NCI-H460 (cell line): ENCODE measurements around the gene CCBE1. TPM values are rescaled to one million over a fixed set of nuclear protein-coding genes. Genes with fewer than 3 reads are reported as not detected.

Source experiments
- DNase-seq: peaks from one replicate; pipeline ENCODE4 v3.0.0-alpha.2; 2016; ENCODE audit warnings: low read depth; ENCODE audit errors: extremely low read depth
- total RNA-seq: library from RNA; depleted of rRNA; stranded (reverse); fragments of >200 nt; shearing (Covaris generic); gene quantifications from 2 replicates; pipeline ENCODE4 v1.2.3, GENCODE V29; 2014

Gene CCBE1
- total RNA-seq, 1 experiment from 2014 or later: not detected

DNA sequence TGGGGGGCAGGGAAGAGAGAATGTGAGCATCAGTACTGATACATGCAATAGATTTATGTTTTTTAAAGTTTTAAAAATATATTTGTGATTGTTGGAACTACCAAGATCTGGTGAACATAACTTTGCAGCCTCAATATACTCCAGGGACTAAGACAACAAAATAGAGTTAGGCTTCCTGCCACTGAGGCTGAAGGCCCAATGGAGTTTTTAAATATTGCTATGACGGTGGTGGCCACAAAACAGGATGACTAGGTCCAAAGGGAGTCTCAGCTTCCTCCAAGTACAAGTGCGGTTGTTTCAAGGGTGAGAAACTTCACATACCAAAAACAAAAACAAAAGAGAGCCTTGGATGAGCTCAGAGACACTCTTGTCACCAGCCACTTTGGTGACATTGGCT, 72.9 kb downstream of the CCBE1 start:
- DNase-seq: no peak

DNA sequence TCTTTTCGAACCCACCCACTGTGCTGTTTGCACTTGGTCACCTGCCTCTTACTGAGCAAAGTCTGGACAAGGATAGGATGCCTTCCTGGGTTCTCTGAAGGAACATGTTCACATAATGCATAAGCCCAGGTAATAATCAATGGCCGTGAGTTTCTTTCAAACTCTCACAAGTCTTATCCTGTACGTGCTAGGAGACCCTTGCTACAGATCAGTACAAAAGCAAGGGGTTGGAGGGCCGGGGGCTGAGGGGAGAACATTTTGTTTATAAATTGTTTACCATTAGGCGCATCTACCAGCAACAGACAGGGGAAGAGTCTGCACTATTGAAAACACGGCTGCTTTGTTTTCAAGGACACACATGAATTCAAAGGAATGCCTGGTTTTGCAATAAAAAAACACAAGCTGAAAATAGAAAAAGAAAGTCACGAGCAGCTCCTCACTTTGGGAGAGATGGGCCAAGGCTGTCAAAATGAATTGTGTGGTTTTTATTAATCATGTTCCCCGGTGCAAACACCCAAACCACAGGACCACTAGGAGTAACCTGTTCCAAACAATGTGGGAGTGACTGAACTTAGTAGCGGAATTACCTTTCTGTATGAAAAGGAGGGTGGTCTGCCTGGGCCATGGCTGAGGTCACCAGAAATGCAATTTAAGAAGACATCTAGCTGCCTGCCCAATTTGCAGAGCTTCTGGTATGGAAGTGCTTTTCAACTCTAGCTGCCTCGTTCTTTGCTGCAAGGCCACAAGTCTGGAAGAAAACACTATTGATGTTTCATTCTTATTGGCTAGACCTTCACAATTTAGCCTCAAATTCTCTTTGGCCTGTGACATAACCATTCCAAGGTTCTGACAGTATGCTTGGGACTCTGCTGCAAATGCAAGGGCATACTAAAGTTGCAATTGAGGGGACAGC, 73.5 kb downstream of the CCBE1 start:
- DNase-seq: no peak

DNA sequence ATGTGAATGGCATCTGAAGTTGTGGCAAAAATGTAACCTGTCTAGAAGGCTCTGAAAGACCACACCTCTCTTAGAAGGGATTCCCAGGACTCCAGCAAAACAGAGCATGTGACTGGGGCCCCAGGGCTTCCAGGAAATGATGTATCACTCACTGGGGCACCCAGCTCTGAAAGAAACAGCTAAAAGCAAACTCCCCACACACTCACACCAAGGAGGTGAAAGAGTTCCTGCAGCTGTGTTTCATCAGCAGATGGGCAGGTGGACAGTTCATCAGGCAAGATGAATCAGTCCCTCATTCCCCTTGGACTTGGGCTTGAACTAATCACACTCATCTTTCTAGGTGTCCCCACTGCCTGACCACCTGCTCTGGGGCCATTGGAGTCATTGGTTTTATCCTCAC, 76.2 kb downstream of the CCBE1 start:
- no peak for DNase-seq

DNA sequence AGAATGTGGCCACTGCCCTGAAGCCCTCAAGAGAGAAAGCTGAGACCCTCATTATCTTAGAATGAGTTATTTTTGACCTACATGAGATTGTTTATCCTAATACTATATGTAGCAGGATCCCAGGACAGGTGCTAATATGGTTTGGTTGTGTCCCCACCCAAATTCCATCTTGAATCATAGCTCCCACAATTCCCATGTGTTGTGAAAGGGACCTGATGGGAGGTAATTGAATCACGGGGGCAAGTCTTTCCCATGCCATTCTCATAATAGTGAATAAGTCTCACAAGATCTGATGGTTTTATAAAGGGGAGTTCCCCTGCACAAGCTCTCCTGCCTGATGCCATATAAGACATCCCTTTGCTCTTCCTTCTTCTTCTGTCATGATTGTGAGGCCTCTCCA, 76.8 kb downstream of the CCBE1 start:
- DNase-seq: no peak

DNA sequence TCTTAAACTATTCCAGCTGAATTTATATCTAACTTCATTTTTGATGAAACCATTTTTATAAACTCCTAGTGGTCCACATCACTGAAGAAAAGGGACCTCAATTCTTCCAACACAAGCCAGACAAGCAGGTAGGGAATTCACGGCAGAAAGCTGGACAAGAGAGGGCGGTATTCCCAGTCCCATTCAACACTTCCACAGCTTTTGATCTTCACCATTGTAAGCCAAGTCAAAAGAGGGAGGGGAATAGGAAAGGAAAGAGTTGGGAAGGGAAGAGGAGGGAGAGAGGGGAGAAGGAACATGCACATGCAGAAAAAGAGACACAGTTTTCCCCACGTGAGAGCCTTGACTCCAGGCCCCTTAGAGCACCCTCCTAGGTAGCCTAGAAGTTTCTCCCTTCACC, 77.4 kb downstream of the CCBE1 start:
- DNase-seq: no peak

DNA sequence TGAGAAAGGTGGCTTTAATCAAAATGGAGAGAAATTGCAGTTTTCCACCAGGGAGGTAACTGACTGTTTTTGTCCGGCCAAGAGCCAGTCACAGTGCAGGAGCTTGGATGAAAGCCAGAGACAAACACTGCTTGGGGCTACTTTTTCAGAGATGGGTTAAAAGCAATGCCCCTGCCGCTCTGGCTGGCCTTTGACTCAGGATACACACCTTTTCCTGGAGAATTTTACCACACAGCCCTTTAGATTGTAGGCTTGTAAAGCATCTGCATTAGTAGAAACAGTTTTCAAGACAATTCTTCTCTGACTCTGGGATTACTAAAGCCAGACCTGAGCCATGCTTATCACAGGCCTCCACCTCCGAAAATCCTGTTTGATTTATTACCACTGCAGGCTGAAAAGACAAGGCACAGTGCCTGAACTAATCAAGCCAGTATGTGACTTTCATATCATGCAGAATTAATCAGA, 79.7 kb downstream of the CCBE1 start:
- no peak for DNase-seq

DNA sequence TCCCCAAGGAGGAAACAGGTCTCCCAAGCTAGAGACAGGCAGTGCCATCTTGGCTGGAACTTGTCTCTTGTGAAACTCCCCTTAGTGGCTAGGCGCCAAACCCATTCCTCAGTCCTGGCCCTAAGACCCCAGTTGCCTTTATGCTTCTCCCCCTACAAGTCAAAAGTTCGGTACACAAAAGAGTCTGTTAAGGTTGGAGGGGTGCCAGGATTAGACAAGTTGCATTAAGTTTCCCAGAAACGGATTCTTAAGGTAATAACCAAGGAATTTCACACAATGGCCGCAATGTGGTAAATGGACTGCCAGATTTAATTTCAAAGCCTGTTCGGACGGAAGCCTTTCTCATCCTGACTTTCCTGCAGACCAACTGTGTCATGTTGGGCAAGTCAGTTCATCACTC, 80.7 kb downstream of the CCBE1 start:
- no peak for DNase-seq

DNA sequence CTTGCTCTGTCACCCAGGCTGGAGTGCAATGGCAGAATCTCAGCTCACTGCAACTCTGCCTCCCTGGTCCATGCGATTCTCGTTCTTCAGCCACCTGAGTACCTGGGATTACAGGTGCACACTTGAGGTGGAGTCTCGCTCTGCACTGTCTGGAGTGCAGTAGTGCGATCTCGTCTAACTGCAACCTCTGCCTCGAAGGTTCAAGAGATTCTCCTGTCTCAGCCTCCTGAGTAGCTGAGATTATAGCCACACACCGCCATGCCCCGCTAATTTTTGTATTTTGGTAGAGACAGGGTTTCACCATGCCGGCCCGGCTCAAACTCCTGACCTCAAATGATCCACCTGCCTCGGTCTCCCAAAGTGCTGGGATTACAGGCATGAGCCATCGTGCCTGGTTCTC, 83.3 kb downstream of the CCBE1 start:
- DNase-seq: no peak

DNA sequence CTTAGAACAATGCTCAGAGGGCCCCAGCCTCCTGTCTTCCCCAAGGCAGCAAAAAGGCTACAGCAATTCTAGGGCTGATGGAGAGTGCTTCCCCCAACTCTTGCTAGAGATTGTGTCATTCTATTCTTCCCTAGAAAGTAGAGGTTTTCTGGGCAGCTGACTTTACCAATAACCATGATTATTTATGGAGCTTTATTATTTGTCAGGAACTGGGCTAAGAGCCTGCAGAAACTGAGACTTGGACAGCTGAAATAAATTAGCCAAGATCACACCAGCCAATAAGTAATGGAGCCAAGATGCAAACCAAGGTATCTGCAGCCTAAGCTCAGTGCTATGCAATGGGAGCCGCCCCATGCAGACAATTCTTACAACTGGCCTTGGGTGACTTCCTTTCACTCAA, 84.8 kb downstream of the CCBE1 start:
- no peak for DNase-seq

DNA sequence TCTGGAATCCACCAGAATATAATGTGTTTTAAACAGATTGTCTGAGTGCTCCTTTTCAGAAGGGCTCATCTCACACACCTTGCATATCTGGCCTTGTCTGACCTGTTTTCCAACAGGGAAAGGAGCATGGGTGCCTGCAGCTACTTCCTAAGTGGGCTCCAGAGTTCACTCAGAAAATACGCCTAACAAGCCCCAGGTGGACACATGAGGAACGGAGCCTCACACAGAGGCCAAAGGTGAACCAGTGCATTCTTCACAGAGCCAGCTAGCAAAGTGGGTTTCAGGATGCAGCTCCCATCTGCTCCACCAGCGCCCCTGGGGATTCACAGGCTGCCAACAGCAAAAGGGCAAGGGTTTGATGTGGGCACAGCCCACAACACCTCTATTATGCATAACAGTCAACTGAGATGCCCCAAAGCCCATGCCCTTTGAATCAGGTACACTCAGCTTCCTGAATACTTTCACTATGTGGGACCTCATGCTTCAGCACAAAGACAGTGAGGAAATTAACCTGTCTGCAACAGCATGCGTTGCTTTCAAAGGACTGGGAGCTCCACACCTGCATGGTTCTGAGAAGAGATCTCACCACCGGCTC, 86.6 kb downstream of the CCBE1 start:
- no peak for DNase-seq

DNA sequence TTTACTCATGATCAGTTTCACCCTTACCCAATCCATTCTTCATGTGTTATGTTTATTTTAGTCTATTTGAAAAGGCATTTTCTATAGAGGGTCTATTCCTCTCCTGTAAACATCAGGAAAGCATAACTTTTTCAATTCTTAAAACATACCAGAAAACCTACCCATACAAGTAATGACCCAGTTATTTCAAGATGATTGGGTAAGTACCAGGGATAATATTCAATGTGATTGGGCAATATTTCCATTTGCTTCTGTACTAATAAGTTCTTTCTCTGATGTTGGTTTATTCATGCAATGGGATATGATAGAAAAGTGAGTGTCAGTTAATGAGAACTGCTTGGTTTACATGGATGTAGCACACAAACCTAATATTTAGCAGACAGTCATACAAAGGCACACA, 87.6 kb downstream of the CCBE1 start:
- no peak for DNase-seq

DNA sequence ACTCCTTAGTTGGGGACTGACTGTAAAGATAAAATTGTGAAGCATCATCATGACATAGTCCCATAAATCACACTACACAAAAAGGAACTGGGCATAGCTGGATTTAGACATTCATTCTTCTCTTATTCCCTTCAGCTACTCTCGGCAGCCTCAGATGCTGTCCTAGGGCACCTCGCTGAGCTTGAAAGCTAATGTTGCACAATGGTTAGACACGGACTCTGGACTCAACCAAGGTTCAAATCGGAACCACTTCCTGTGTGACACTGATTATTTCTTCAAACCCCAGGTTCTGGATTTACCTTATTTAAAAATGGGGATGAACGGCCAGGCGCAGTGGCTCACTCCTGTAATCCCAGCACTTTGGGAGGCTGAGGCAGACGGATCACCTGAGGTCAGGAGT, 89.8 kb downstream of the CCBE1 start:
- DNase-seq: no peak

DNA sequence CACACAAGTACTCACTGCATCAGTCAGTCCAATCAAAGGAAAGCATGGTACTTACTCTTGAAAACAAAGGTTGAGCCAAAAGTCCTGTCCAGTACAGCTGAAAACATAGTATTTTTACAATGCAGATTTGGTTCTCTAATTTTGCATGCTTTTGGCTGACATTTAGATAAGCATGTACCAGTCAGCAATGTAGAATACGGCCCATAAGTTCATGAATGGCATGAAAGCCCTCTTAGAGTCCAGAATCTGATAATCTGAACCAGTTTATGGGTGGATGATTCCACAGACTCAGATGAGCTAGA, 90.2 kb downstream of the CCBE1 start:
- no peak for DNase-seq

DNA sequence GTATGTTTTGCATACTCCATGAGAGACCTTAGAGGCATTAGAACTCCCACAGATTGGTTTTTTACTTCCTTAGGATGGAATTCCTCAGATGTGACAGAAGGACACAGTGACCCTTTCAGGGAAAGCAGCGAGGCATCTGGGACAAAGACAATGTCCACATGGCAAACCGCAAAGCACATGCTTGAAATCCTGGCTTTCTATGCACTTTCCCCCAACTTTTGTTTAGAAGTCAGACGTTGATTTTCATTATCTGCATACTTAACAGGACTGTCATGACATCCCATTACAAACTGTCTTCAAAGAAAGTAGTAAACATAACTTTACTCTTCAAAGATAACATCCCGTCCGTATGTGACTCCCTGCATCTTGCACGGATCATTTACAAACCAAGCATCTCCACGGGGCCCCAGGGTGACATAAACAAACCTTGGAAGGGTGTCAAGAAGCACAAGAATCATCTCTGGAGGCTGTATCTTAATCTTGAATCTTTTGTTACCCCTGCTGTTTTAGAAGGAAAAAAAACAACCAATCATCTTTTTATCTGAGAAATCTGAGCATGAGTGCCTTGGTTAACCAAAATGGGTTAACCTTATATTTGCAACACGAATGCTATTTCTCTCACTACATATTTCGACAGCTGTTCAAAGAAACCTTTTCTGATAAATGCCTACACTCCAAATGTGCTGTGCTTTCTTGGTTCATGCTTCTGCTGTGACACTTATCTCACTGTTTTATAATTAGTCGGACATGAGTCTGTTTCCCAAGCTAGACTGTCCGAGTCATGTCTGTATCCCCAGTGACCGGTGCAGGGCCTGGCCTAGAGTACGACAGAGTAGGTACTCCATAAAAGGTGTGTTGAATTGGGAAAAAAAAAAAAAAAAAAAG, 90.8 kb downstream of the CCBE1 start:
- no peak for DNase-seq

DNA sequence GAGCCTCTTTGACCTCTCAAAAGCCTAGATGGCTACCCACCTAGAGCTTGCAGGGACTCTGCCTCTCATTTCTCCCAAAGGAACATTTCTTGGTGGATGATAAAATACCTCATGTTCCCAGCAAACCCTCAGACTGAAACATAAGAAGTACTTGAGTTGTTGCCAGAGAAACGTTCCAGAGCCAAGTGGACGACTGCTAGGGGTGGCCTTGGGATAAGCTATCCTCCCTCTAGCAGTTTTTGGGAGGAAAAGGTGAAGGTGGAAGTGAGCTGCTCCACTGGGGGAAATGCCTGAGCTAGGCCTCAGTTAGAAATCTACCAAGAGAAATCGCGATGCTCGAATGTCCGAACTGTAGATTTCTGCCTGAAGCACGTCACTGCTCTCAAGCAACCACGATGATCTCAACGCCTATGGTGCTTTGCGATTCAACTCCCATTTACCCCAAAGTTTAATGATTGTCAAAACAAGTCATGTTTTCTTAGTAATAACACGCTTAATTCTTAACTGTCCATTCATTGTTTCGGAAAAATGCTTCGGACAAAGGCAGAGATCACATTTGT, 91.5 kb downstream of the CCBE1 start:
- no peak for DNase-seq

DNA sequence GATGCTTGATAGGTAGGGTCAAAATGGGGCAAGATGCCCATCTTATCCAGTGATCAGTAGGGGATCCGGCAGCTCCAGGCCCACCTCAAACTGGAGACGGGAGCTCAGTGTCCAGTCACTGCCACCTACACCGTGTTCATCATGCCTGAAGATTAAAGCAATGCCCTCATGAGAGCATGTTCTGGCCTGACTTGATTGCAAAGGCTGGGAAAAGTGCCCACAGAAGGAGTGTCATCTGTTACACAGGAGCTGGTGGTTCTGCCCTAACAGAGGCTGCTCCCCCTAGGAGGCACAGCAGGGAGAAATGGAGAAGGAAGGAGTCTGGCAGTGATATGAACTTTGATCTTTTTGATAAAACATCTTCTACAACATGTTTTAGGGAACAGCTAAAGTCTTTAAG, 92.3 kb downstream of the CCBE1 start:
- DNase-seq: no peak

DNA sequence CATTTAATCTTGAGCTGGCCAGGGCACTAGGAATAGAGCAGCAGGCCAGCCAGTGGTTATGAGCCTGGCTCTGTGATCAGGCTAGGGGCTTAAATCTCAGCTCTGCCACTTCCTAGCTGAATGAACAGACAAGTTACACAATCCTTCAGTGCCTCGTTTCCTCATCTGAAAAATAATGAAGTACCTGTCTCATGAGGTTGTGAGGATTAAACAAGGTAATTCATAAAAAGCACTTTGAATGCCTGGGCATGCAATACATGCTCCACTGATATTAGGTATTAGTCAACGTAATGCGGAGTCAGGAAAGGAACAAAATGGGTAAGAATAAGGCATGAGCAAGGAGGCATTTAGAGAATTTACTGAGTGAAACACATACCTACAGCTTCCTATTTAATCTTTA, 100.2 kb downstream of the CCBE1 start:
- DNase-seq: no peak

DNA sequence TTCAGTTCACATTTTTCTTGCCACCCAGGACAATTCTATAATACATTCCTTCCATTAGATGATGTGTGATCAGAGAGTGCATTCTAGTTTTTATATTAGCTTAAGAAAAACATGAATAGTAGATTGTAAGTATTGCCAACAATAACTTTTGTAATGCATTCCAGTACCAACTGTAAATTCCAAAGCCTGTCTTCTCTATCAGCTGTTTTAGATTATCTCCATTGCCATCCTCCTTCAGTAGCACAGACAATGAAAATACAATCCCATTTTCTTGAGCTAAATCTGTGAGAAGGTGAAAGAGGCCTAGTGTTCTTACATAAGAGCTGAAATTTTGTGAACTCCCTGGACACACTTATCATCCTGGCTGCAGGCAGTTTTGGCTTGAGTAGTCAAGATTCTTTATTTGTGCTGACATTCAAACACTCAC, 103.9 kb downstream of the CCBE1 start:
- no peak for DNase-seq

DNA sequence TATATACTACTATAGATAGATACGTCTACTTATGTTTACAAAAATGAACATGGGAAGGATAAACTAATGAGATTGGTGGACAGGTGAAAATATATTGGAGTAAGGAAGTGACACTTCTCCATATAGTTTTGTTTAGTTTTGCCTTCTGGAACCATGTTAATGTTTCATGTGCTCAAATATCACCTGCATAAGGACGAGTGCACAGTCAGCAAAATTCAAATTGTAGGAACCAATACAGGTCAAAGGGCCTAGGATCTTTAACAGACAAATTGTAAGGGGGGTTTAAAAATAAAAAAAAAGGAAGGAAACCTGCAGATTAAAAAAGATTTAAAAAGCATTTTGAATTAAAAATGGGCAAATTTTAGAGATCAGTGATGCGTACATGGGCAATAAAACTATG, 104.6 kb downstream of the CCBE1 start:
- no peak for DNase-seq

DNA sequence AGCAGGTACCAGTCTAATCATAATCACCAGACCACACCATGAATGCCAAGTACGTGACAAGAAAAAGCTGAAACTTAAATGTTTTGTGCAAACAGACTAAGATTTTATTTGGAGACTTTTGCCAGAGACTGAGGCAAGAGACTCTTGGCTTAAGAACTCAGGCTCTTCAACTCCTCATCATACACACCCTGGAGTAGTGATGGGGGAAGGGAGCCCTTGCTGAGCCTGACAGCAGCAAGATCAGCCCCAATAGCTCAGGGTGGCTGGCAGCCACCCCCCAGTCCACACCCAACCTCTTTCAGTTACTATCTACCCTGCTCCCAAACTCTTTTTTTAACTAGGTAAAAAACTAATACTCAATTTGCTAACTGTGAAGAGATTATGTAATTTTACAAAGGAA, 114.8 kb downstream of the CCBE1 start:
- no peak for DNase-seq

DNA sequence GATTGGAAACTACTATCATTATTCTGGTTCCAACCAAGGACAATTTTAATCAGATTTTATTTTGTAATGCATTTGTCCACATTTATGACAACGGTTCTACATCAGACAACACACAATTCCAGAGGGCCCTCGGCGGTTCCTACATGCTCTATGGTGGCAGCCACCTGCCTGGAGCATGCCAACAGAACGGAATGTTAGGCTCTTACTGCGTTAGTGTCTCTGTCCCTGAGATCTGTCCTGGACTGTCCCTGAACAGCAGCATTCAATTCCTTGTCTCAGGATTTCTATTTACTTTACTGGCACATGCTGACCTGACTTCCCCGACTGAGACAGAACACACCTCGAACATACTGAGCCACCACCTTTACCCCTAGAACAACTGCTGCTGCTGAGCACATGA, 117.7 kb downstream of the CCBE1 start:
- DNase-seq: no peak
